GM12873 (cell line): ENCODE measurements around the gene RNF114.
A peak's percentile ranks its signal among the peaks of the same experiment; 100 is the strongest.

ENCODE experiments used
- CTCF ChIP-seq: IDR thresholded peaks from 2 replicates; pipeline ENCODE4 v1.5.1; 2012; ENCODE audit warnings: low read depth, mild to moderate bottlenecking, moderate library complexity, low read length, control low read depth; ENCODE audit not compliant: insufficient read depth; ENCODE audit errors: missing control alignments

The RNF114 gene

GRCh38 chr20:49928411-49929141 lies 7.6 kb upstream of the RNF114 start:
- TF ChIP-seq CTCF = peak; percentile 89

GRCh38 chr20:49929142-49929494 lies 7.1 kb upstream of the RNF114 start:
- TF ChIP-seq CTCF = no peak

- TF ChIP-seq CTCF = no peak
These were observed 448 bp upstream of the RNF114 start for GRCh38 chr20:49935746-49936152.

GRCh38 chr20:49937027-49937929 lies 1.1 kb downstream of the RNF114 start:
- TF ChIP-seq CTCF = no peak

DNA sequence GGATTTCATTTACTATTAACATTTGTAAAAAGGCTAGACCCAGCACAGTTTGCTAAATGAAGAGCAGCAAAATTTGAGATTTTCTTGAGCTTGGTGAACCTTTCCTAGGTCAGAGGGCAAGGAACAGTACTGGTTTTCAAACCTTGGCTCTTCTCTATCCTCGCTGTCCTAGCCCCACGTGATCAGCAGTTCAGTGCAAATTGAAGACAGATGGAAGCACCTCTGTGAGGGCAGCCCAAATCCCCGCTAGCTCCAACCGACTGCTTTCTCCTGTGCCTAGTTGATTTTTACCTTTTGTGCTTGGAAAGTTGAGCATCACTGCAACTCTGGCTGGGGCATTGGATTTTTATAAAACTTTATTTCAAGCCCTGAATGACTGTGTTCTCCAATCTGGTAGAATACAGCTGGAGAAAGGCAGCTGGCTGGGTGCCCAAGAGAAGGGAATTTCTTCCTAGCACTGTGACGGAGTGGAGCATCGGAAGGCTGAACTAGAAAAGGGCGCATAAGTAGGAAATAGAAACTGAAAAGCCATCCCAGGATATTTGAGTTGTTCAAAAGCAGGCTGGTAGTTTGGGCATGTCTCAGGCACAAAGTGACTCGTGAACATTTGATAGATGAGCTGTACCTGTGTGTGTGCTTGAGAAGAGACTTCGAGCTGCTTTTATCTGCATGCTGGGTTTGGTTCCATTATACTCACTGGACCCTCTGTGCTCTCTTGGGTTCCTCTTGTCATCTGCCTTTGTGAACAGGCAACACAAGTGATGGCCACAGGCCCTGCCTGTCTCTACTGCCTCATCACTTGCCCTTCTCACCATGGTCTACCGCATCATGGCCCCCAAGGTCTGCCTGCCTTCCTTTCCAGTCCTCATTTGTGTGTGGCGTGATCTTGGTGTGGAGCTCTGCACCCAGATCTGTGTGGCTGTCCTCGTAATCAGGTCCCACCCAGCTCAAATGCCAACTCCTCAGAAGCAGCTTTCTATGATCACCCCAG lies 2.3 kb downstream of the RNF114 start:
- no peak for TF ChIP-seq CTCF

DNA sequence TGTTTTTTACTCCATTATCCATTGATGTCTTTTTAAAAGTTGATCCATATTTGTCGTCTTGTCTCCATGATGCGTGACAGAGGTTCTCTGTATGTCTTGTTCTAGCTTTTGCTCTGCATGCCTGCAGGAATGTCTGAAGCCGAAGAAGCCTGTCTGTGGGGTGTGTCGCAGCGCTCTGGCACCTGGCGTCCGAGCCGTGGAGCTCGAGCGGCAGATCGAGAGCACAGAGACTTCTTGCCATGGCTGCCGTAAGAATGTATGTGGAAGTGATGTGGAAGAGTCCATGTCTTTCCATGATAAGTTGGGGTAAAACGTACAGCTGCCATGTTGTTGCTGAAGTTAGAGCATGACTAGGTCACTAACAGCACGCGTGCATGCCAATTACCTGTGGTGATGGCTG lies 5.3 kb downstream of the RNF114 start:
- no peak for TF ChIP-seq CTCF

DNA sequence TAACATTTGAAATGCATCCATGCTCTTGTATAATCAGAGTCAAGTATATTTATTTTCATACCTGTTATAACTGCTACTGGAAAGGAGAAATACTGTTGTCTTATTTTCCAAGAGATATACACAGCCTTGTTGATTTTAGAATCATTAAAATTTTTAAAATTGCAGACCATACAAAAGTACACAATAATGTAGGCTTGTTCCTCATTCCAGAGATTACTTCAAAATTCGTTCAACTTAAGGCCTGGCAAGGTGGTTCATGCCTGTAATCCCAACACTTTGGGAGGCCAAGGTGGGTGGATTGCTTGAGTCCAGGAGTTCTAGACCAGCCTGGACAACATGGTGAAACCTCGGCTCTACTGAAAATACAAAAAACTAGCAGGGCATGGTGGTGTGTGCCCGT lies 6.1 kb downstream of the RNF114 start:
- TF ChIP-seq CTCF = no peak
